Measurements from ENCODE around the gene DHX8.

DNA sequence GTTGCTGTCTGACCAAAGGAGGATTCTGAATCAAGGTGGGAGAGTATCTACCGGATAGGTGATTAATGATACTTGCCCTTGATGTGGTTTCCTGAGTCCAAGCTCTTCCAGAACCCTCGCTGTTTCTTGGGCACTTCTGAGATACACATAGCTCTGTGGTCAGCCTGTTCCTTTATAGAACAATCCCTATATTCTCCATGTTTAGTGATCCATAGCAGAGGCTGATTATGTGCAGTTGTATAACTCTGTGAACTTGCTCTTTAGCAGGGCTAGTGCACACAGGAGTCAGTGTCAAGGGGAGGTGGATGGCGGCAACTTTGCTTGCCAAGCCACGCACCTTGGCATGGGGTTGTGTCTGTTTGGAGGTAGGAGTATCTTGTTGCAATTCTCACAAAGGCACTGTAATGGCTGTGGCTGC lies 48.9 kb upstream of the DHX8 start:
- no peak for TF ChIP-seq CTCF (IDR thresholded peaks at IDR 0.05)
- TF ChIP-seq POLR2A (IDR thresholded peaks at IDR 0.05): no peak
